C4-2B (cell line): ENCODE results near the gene KRTAP10-6.
"Not testable (repeated sequence)": the region's sequence is repeated elsewhere in the genome, so short reads cannot be mapped to it uniquely, and the experiment has no call there.

ENCODE experiments used
- H3K27ac ChIP-seq: fragments of 450-650 bp; 2 replicates; pipeline ENCODE4 v1.5.1; 2017
- CTCF ChIP-seq: fragments of 450-650 bp; conservative IDR thresholded peaks from 2 replicates; pipeline ENCODE4 v1.5.1; 2017; ENCODE audit warnings: mild to moderate bottlenecking
- ZFX ChIP-seq: fragments of 450-650 bp; IDR thresholded peaks from 2 replicates; pipeline ENCODE4 v1.6.1; 2017

The KRTAP10-6 gene

GRCh38 chr21:44551340-44551961, 40.9 kb downstream of the KRTAP10-6 start, which contains the start of gene KRTAP10-2:
Gene KRTAP10-2, minus strand, starts transcription at chr21:44551505. Its CDS starts 47 bp downstream, at chr21:44551458.
- H3K27ac ChIP-seq = no peak within 1 kb of the TSS
- TF ChIP-seq CTCF (no peak), ZFX (no peak)

- no peak overlapping the region for H3K27ac ChIP-seq
- TF ChIP-seq CTCF (no peak), ZFX (no peak)
Observed at GRCh38 chr21:44550807-44551206, 41.5 kb downstream of the KRTAP10-6 start.

- H3K27ac ChIP-seq = not testable (repeated sequence)
Observed at GRCh38 chr21:44550285-44550684, 42.0 kb downstream of the KRTAP10-6 start.

GRCh38 chr21:44549525-44550211, 42.6 kb downstream of the KRTAP10-6 start:
- H3K27ac ChIP-seq = no peak overlapping the region
- TF ChIP-seq CTCF = no peak
- no peak for TF ChIP-seq ZFX

GRCh38 chr21:44548922-44549321, 43.4 kb downstream of the KRTAP10-6 start:
- no peak overlapping the region for H3K27ac ChIP-seq
- no peak for TF ChIP-seq CTCF
- TF ChIP-seq ZFX = no peak

- no peak for TF ChIP-seq CTCF
- H3K27ac ChIP-seq = no peak overlapping the region
Observed at GRCh38 chr21:44548381-44548780, 43.9 kb downstream of the KRTAP10-6 start.

GRCh38 chr21:44547656-44548331, 44.5 kb downstream of the KRTAP10-6 start:
- TF ChIP-seq CTCF (no peak), ZFX (no peak)
- H3K27ac ChIP-seq = no peak overlapping the region
